ENCODE data around the gene SMAD4.
"Not testable (repeated sequence)": the region's sequence is repeated elsewhere in the genome, so short reads cannot be mapped to it uniquely, and the experiment has no call there.

- not testable (repeated sequence) for TF ChIP-seq CTCF, EP300, POLR2A, POLR2AphosphoS5 (IDR thresholded peaks at IDR 0.05)
Measured at GRCh38 chr18:51116996-51117395, 87.0 kb downstream of the SMAD4 start.
